Activated CD4-positive, alpha-beta T cell treated with anti-CD3 and anti-CD28 coated beads for 24 hours (primary cell): ENCODE measurements around the gene SYNGR2.

ENCODE experiments used
- DNase-seq, 2 donors: peaks; one replicate each; pipeline ENCODE4 v3.0.0-alpha.2; 2020; ENCODE audit warnings: low read depth in 2 of 2

Gene SYNGR2

GRCh38 chr17:78202666-78203065 lies 34.3 kb downstream of the SYNGR2 start:
- no peak for DNase-seq

- DNase-seq, result no peak
Measured at GRCh38 chr17:78204387-78205123, 36.2 kb downstream of the SYNGR2 start.

GRCh38 chr17:78205124-78205775 lies 36.9 kb downstream of the SYNGR2 start:
- no peak for DNase-seq

GRCh38 chr17:78206298-78206697 lies 37.9 kb downstream of the SYNGR2 start:
- no peak for DNase-seq

GRCh38 chr17:78208486-78208885 lies 40.1 kb downstream of the SYNGR2 start:
- DNase-seq, result no peak

GRCh38 chr17:78210111-78210510 lies 41.7 kb downstream of the SYNGR2 start:
- no peak for DNase-seq

GRCh38 chr17:78211032-78211431 lies 42.7 kb downstream of the SYNGR2 start:
- DNase-seq, result no peak

- peak; percentile 85 to 91 for DNase-seq
Measured at GRCh38 chr17:78214016-78214705, 45.8 kb downstream of the SYNGR2 start, which contains the start of gene BIRC5. Gene BIRC5 (plus strand): TSS chr17:78214253. CDS start chr17:78214317, 64 bp downstream.

GRCh38 chr17:78214706-78215061 lies 46.3 kb downstream of the SYNGR2 start:
- no peak for DNase-seq

GRCh38 chr17:78219396-78220150 lies 51.2 kb downstream of the SYNGR2 start:
- DNase-seq, result no peak
